Fibroblast of lung (primary cell): Measurements from ENCODE around the gene CREB3L1.

Source experiments
- EZH2 ChIP-seq: IDR thresholded peaks from 2 replicates; pipeline ENCODE4 v1.5.1; 2012; ENCODE audit warnings: low read length, control low read depth, mild to moderate bottlenecking; ENCODE audit errors: missing control alignments
- TF ChIP-seq, protein P1 (sequence below), 2 donors: IDR thresholded peaks in 1 of 2; conservative IDR thresholded peaks in 1 of 2; 1 replicate in 1 of 2; 2 replicates in 1 of 2; pipeline ENCODE4 v1.5.1; 2011 to 2012; ENCODE audit warnings: low read length in 2 of 2, control low read depth in 1 of 2, inconsistent platforms in 1 of 2, low read depth in 1 of 2, mild to moderate bottlenecking in 1 of 2

- TF ChIP-seq, protein P1, sequence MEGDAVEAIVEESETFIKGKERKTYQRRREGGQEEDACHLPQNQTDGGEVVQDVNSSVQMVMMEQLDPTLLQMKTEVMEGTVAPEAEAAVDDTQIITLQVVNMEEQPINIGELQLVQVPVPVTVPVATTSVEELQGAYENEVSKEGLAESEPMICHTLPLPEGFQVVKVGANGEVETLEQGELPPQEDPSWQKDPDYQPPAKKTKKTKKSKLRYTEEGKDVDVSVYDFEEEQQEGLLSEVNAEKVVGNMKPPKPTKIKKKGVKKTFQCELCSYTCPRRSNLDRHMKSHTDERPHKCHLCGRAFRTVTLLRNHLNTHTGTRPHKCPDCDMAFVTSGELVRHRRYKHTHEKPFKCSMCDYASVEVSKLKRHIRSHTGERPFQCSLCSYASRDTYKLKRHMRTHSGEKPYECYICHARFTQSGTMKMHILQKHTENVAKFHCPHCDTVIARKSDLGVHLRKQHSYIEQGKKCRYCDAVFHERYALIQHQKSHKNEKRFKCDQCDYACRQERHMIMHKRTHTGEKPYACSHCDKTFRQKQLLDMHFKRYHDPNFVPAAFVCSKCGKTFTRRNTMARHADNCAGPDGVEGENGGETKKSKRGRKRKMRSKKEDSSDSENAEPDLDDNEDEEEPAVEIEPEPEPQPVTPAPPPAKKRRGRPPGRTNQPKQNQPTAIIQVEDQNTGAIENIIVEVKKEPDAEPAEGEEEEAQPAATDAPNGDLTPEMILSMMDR (conservative IDR thresholded peaks at IDR 0.05 in 1 of 2, IDR thresholded peaks at IDR 0.05 in 1 of 2; ENCODE audit: low read depth in 1 of 2, low read length in 2 of 2), result no peak
- TF ChIP-seq EZH2, result no peak
Observed at GRCh38 chr11:46363455-46364005, 86.1 kb downstream of the CREB3L1 start.
